RWPE2 (cell line): Measurements from ENCODE around the gene KCTD10.

Experiments used
- ATAC-seq: fragments of 200-7000 bp; cut with Tn5 transposase; 3 replicates; pipeline ENCODE4 v1.9.1; 2021; ENCODE audit warnings: low read depth
- DNase-seq: peaks from one replicate; pipeline ENCODE4 v3.0.0-alpha.2; 2020; ENCODE audit warnings: low spot score
- H3K27ac ChIP-seq: fragments of 450-650 bp; 2 replicates; pipeline ENCODE4 v1.5.1; 2017; ENCODE audit warnings: mild to moderate bottlenecking; ENCODE audit not compliant: poor library complexity, severe bottlenecking
- H3K27me3 ChIP-seq: fragments of 250-450 bp; sonication (Bioruptor Pico); 2 replicates; pipeline ENCODE4 v1.5.1; 2021; ENCODE audit warnings: mild to moderate bottlenecking, moderate library complexity; ENCODE audit not compliant: insufficient read depth, poor library complexity, severe bottlenecking
- H3K36me3 ChIP-seq: fragments of 250-450 bp; sonication (Bioruptor Pico); 2 replicates; pipeline ENCODE4 v1.5.1; 2020; ENCODE audit warnings: low read depth, mild to moderate bottlenecking, moderate library complexity
- H3K4me1 ChIP-seq: fragments of 250-450 bp; sonication (Bioruptor Pico); 2 replicates; pipeline ENCODE4 v1.5.1; 2021; ENCODE audit warnings: mild to moderate bottlenecking, moderate library complexity; ENCODE audit not compliant: insufficient read depth, poor library complexity, severe bottlenecking
- H3K4me3 ChIP-seq: fragments of 250-450 bp; sonication (Bioruptor Pico); 2 replicates; pipeline ENCODE4 v1.5.1; 2021; ENCODE audit warnings: mild to moderate bottlenecking, moderate library complexity; ENCODE audit not compliant: severe bottlenecking
- H3K9me3 ChIP-seq: fragments of 250-450 bp; sonication (Bioruptor Pico); 2 replicates; pipeline ENCODE4 v1.5.1; 2021; ENCODE audit warnings: mild to moderate bottlenecking, moderate library complexity; ENCODE audit not compliant: severe bottlenecking
- CTCF ChIP-seq: fragments of 450-650 bp; IDR thresholded peaks from one replicate; pipeline ENCODE4 v1.5.1; 2017; ENCODE audit warnings: mild to moderate bottlenecking, moderate library complexity; ENCODE audit not compliant: poor library complexity, severe bottlenecking

Gene KCTD10

GRCh38 chr12:109473006-109473405, 4.1 kb downstream of the KCTD10 start:
- DNase-seq = no peak
- H3K4me3 ChIP-seq = no peak overlapping the region
- H3K9me3 ChIP-seq = no peaks in the 10 kb centered on the region
- H3K27ac ChIP-seq = no peak overlapping the region
- peaks cover 8% of the 10 kb centered on the region for H3K4me1 ChIP-seq
- no peak for TF ChIP-seq CTCF
- peaks cover 58% of the 10 kb centered on the region for H3K36me3 ChIP-seq
- no peak for ATAC-seq
- no peaks in the 10 kb centered on the region for H3K27me3 ChIP-seq

GRCh38 chr12:109469517-109469916, 7.6 kb downstream of the KCTD10 start:
- no peak overlapping the region for H3K27ac ChIP-seq
- DNase-seq = no peak
- TF ChIP-seq CTCF = no peak
- no peaks in the 10 kb centered on the region for H3K27me3 ChIP-seq
- no peaks in the 10 kb centered on the region for H3K9me3 ChIP-seq
- no peak for ATAC-seq
- H3K4me3 ChIP-seq = no peak overlapping the region
- peaks cover 4% of the 10 kb centered on the region for H3K4me1 ChIP-seq
- peaks cover 71% of the 10 kb centered on the region for H3K36me3 ChIP-seq

- Histone ChIP-seq H3K36me3 (peaks cover 61% of the 10 kb centered on the region), H3K9me3 (no peaks in the 10 kb centered on the region), H3K4me1 (peaks cover 16% of the 10 kb centered on the region), H3K27me3 (no peaks in the 10 kb centered on the region), H3K27ac (no peak overlapping the region), H3K4me3 (no peak overlapping the region)
- ATAC-seq (no peak), DNase-seq (no peak)
- TF ChIP-seq CTCF = no peak
Observed at GRCh38 chr12:109467978-109468676, 9.0 kb downstream of the KCTD10 start.

- H3K27ac ChIP-seq = no peak overlapping the region
- peaks cover 48% of the 10 kb centered on the region for H3K36me3 ChIP-seq
- no peaks in the 10 kb centered on the region for H3K27me3 ChIP-seq
- no peak for ATAC-seq
- no peaks in the 10 kb centered on the region for H3K9me3 ChIP-seq
- TF ChIP-seq CTCF = no peak
- H3K4me1 ChIP-seq = peaks cover 27% of the 10 kb centered on the region
- DNase-seq = no peak
- H3K4me3 ChIP-seq = no peak overlapping the region
Observed at GRCh38 chr12:109466821-109467220, 10.3 kb downstream of the KCTD10 start.

- H3K27ac ChIP-seq = no peak overlapping the region
- H3K9me3 ChIP-seq = no peaks in the 10 kb centered on the region
- ATAC-seq (no peak), DNase-seq (no peak)
- no peaks in the 10 kb centered on the region for H3K27me3 ChIP-seq
- peaks cover 32% of the 10 kb centered on the region for H3K4me1 ChIP-seq
- H3K36me3 ChIP-seq = peaks cover 44% of the 10 kb centered on the region
- H3K4me3 ChIP-seq = no peak overlapping the region
- no peak for TF ChIP-seq CTCF
Observed at GRCh38 chr12:109466305-109466704, 10.8 kb downstream of the KCTD10 start.
